A673 (cell line): ENCODE data around the gene CHRD. TPM values are rescaled to one million over a fixed set of nuclear protein-coding genes. Genes with fewer than 3 reads are reported as not detected.

ENCODE experiments used
- BruUV-seq: library from RNA; stranded (reverse); fragments of 400-500 nt; replicated peaks from 2 replicates; lab custom pipeline; 2021; lab: Mats Ljungman, UMichigan
- CTCF ChIA-PET: fragments of 300-600 bp; sonication (Branson Sonifier 250); formaldehyde crosslinking; loops from one replicate; lab custom pipeline; 2022; ENCODE audit warnings: antibody characterized with exemption; lab: Charles Lee
- POLR2A ChIA-PET: fragments of 300-600 bp; sonication (Branson Sonifier 250); formaldehyde crosslinking; loops from one replicate; lab custom pipeline; 2022; ENCODE audit warnings: antibody characterized with exemption; ENCODE audit not compliant: low non-redundant PET; lab: Charles Lee
- DNase-seq: peaks from one replicate; pipeline ENCODE4 v3.0.0-alpha.2; 2015; ENCODE audit warnings: low spot score
- H3K27ac ChIP-seq: fragments of 200-600 bp; sonication (generic); 2 replicates; pipeline ENCODE4 v1.5.1; 2016; ENCODE audit warnings: mixed run types, low read depth, mild to moderate bottlenecking, mixed read lengths, antibody characterized with exemption, low read length; ENCODE audit not compliant: poor library complexity, severe bottlenecking
- H3K27me3 ChIP-seq: fragments of 200-600 bp; sonication (generic); replicated peaks from 2 replicates; pipeline ENCODE4 v1.6.1; 2017; ENCODE audit warnings: mixed run types, low read depth, mild to moderate bottlenecking, mixed read lengths, antibody characterized with exemption, low read length; ENCODE audit not compliant: insufficient read depth, poor library complexity
- H3K36me3 ChIP-seq: fragments of 200-600 bp; sonication (generic); 2 replicates; pipeline ENCODE4 v1.6.1; 2016; ENCODE audit warnings: mixed run types, mild to moderate bottlenecking, mixed read lengths, antibody characterized with exemption, low read length; ENCODE audit not compliant: insufficient read depth, poor library complexity, severe bottlenecking
- H3K4me1 ChIP-seq: fragments of 200-600 bp; sonication (generic); 2 replicates; pipeline ENCODE4 v1.6.1; 2017; ENCODE audit warnings: mixed run types, mild to moderate bottlenecking, mixed read lengths, antibody characterized with exemption, low read length; ENCODE audit not compliant: insufficient read depth, poor library complexity, severe bottlenecking
- H3K4me3 ChIP-seq: fragments of 200-600 bp; sonication (generic); 2 replicates; pipeline ENCODE4 v1.5.1; 2016; ENCODE audit warnings: low read depth, mixed run types, mild to moderate bottlenecking, mixed read lengths, low read length; ENCODE audit not compliant: poor library complexity, severe bottlenecking
- H3K9me3 ChIP-seq: fragments of 200-600 bp; sonication (generic); 2 replicates; pipeline ENCODE4 v1.6.1; 2016; ENCODE audit warnings: mixed run types, low read depth, mild to moderate bottlenecking, mixed read lengths, antibody characterized with exemption, low read length; ENCODE audit not compliant: poor library complexity, severe bottlenecking
- EZH2 ChIP-seq: fragments of 200-600 bp; sonication (generic); IDR thresholded peaks from 2 replicates; pipeline ENCODE4 v1.6.1; 2017; ENCODE audit warnings: borderline replicate concordance, low read depth, mild to moderate bottlenecking, mixed read lengths, antibody characterized with exemption, low read length; ENCODE audit not compliant: poor library complexity, severe bottlenecking
- intact Hi-C: fragments of 100-400 bp; cut with micrococcal nuclease; formaldehyde crosslinking; loops from one replicate; pipeline ENCODE4 v1.10.0; 2022; ENCODE audit not compliant: unreplicated experiment
- total RNA-seq: library from RNA; stranded (reverse); gene quantifications from 2 replicates; pipeline ENCODE4 v1.2.3, GENCODE V29; 2021
- TF ChIP-seq, protein P1 (sequence below): fragments of 300-800, 200-600 bp; sonication (generic); conservative IDR thresholded peaks from 2 replicates; pipeline ENCODE4 v1.5.1; 2017; ENCODE audit warnings: low read depth, mild to moderate bottlenecking, antibody characterized with exemption, low read length, moderate library complexity, mixed read lengths

Gene CHRD
- total RNA-seq, 1 experiment from 2014 or later = 0.06 TPM

DNA sequence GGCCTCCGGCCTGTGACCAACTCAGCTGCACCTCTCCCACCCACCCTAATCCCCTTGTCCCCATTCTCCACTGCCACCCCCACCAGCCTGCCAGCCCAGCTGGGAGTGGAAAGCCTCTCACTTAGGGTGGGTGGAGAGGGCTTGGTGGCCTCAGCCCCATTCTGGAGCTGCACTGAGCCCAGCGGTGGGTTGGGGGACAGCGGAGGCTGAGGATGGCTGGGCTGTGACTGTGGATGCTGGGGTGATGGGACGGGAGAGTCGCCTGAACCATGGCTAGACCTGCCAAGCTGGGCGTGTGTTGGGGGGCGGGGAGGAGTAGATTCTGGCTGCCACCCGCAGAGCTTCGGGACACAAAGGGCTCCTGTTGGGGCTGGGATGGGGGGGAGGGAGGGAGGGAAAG lies 20.2 kb upstream of the CHRD start:
- DNase-seq = no peak
- no TSS peak for BruUV-seq
- TF ChIP-seq, protein P1, sequence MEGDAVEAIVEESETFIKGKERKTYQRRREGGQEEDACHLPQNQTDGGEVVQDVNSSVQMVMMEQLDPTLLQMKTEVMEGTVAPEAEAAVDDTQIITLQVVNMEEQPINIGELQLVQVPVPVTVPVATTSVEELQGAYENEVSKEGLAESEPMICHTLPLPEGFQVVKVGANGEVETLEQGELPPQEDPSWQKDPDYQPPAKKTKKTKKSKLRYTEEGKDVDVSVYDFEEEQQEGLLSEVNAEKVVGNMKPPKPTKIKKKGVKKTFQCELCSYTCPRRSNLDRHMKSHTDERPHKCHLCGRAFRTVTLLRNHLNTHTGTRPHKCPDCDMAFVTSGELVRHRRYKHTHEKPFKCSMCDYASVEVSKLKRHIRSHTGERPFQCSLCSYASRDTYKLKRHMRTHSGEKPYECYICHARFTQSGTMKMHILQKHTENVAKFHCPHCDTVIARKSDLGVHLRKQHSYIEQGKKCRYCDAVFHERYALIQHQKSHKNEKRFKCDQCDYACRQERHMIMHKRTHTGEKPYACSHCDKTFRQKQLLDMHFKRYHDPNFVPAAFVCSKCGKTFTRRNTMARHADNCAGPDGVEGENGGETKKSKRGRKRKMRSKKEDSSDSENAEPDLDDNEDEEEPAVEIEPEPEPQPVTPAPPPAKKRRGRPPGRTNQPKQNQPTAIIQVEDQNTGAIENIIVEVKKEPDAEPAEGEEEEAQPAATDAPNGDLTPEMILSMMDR = no peak
- TF ChIP-seq EZH2 = no peak
- Histone ChIP-seq H3K36me3 (peaks cover under 1% of the 10 kb centered on the region), H3K9me3 (no peaks in the 10 kb centered on the region), H3K4me3 (no peak overlapping the region), H3K27ac (no peak overlapping the region), H3K27me3 (no peaks in the 10 kb centered on the region), H3K4me1 (peaks cover 11% of the 10 kb centered on the region)
- CTCF ChIA-PET = interaction anchor here (0.6 kb wide), 1 partner anchor 15 kb away, joined by 3 read pairs; no protein-coding TSS in a partner anchor
- POLR2A ChIA-PET = no interaction called here
- intact Hi-C loops = no loop called here

DNA sequence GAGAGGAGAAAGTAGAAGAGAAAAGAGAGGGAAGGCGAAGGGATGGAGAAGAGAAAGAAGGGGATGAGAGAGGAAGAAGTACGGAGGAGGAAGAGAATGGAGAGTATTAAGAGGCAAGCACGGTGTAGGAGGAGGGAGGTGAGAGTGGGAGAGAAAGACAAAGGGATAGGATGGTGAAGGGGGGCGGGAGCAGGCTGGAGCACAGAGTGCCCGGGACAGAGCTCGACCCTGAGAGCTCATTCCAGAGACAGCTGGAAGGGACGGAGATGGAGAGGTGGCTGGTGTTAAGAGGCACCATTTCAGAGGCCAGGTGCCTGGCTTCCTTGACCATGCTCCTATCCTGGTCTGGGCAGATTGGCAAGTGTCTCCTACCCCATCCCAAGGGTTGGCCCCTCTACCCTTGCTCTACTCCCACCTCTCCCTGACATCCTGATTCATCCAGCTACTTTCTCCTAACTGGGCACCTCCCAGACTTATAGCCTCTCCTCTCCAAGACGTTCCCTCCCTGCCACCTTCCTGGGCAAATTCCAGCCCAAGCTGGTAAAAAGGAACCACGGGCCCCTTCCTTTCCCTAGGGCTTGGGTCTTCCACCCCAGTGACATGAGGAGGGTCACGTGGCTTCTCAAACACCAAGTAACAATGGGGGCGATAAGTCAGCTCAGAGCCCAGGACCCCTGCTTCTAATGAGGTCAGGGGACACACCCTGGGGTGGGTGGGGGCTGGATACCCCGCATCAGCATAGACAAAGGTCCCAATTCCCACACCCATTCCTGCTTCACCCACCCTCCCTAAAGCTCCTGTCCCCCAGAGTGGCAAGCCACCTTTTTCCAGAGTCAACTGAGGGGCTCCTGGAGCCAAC lies 19.6 kb upstream of the CHRD start:
- H3K9me3 ChIP-seq = no peaks in the 10 kb centered on the region
- H3K4me1 ChIP-seq = peaks cover 11% of the 10 kb centered on the region
- POLR2A ChIA-PET = no interaction called here
- DNase-seq = no peak
- H3K27ac ChIP-seq = no peak overlapping the region
- H3K4me3 ChIP-seq = peak overlapping the region; percentile 81
- no TSS peak for BruUV-seq
- H3K27me3 ChIP-seq = no peaks in the 10 kb centered on the region
- intact Hi-C loops = no loop called here
- H3K36me3 ChIP-seq = peaks cover 7% of the 10 kb centered on the region
- CTCF ChIA-PET = no interaction called here
- TF ChIP-seq EZH2 = no peak
- TF ChIP-seq, protein P1 = no peak

DNA sequence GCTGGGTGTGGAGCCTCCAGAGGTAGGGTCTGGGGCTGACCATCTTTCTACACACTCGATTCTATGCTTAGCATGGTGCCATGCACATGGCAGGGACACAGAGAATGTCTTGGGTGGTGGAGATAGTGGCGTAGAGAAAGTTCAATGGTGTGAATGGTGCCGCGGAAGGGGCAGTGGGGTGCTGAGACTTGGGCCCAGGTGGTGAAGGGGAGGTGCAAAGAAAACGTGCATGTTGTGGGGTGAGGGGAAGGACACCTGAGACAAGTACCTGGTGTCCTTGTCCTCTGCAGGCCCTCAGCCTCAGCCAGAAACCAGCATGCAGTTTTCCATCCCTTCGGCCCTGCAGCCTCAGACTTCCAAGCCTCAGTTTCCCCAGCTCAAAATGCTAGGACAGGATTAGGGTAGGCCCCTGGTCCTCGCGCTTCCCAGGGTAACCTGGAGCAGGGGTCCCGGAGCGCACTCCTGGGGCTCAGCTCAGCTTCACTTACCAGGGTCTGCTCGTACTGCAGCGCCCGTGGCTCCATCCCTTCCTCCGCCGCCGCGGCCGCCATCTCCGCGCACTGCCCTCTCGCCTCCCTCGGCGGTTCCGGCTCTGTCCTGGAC lies 18.8 kb upstream of the CHRD start:
- Histone ChIP-seq H3K4me1 (peaks cover 11% of the 10 kb centered on the region), H3K4me3 (peak overlapping the region; percentile 81), H3K36me3 (peaks cover 9% of the 10 kb centered on the region), H3K9me3 (no peaks in the 10 kb centered on the region), H3K27me3 (no peaks in the 10 kb centered on the region), H3K27ac (no peak overlapping the region)
- ChIA-PET CTCF (no interaction called here), POLR2A (no interaction called here)
- BruUV-seq = no TSS peak
- intact Hi-C loops = no loop called here
- no peak for DNase-seq
- no peak for TF ChIP-seq EZH2
- TF ChIP-seq, protein P1 = no peak
